ENCODE measurements around the gene XPO6.
"Not testable (repeated sequence)": the region's sequence is repeated elsewhere in the genome, so short reads cannot be mapped to it uniquely, and the experiment has no call there.

Gene XPO6

DNA sequence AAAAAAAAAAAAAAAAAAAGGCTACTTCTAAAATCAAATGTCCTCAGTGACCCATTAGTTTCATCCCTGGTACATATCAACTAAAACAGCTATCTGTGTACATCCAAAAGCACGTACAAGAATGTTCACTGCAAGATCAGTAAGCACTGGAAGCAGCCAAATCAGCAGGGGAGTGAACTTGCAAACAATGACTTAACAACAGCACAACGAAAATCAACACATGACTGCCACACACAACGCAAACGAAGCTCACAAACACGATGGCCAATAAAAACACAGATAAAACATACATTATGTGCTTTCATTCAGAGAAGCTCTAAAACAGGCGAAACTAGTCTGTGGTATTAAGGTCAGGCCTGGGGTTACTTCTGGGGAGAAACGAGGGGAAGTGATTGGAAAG lies 60.6 kb downstream of the XPO6 start:
- no peak for DNase-seq (ENCODE audit: low spot score)

- DNase-seq (ENCODE audit: low spot score) = no peak
Measured at GRCh38 chr16:28149011-28149888, 62.5 kb downstream of the XPO6 start.

DNA sequence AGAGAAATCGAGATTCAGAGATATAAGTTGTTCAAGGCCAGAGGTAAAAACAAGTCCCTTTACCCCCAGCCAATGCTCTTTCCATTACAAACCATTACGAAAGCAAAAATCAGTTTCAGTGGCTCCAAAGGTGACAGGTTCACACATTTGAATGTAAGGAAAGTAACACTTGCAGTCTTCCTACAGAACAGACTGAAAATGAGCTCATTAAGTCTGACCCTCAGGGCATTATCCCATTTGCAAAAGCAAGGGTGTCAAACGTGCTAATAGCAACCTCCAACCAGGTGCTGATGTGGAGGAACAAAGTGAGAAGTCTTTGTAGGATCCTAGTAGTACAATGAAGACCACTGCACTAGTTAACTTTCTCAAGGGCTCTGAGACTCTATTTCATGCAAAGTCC lies 65.2 kb downstream of the XPO6 start:
- no peak for DNase-seq (ENCODE audit: low spot score)

DNA sequence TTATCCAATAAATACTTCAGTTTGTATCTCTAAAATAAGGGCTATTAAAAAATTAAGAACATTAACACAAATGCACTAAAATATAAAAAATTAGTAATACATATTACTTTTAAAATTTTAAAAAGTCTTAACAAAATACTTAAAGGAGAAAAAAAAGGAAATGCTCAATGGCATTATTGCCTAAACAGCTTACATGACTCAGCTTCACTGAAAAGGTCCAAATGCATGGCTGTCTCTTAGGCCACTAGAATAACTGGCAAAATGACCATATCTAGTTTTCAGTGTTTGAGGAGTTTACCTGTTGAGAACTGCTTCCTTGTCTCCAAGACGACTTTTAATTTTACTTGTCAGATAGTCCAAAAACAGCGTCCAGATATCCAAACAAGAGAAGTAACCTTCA lies 66.0 kb downstream of the XPO6 start:
- DNase-seq (ENCODE audit: low spot score) = no peak

GRCh38 chr16:28140788-28141618 lies 70.8 kb downstream of the XPO6 start:
- DNase-seq (ENCODE audit: low spot score) = no peak

DNA sequence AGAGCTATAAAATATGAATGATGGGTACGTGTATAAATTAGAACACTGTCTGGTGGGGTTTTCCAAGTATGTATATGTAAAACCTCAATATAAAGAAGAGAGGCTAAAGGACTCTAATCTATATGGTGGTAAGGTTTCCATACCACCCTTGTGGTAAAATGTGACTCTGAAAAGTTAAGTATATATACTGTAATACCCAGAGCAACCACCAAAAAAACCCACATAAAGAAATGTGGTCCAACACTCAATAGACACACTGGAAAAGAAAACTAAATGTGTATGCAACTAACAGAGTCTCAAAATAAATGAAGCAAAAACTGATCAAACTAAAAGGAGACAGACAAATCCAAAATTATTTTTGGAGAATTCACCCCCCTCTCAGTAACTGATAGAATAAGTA lies 72.2 kb downstream of the XPO6 start:
- no peak for DNase-seq (ENCODE audit: low spot score)

- DNase-seq (ENCODE audit: low spot score) = peak; percentile 31
Measured at GRCh38 chr16:28136751-28137434, 74.9 kb downstream of the XPO6 start.

DNA sequence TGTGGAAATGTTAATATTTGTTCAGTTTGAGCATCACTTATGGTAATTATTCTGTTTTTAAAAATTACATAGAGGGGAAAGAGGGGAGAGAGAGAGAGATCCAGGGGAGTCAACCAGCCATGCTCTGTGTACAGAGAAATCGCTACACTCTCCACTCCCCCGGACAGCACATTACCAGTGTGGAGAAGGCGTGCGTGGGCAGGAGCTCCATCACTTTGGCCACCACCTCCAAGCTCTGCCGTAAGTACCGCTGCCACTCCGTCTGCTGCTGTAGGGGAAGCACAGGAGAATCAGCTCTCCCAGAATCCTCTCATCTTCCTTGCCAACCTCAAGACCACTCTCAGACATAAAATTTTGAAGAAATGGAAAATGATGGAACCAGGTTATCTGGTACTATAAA lies 78.1 kb downstream of the XPO6 start:
- DNase-seq (ENCODE audit: low spot score) = no peak

- DNase-seq (ENCODE audit: low spot score) = no peak
Measured at GRCh38 chr16:28131743-28132393, 79.9 kb downstream of the XPO6 start.

DNA sequence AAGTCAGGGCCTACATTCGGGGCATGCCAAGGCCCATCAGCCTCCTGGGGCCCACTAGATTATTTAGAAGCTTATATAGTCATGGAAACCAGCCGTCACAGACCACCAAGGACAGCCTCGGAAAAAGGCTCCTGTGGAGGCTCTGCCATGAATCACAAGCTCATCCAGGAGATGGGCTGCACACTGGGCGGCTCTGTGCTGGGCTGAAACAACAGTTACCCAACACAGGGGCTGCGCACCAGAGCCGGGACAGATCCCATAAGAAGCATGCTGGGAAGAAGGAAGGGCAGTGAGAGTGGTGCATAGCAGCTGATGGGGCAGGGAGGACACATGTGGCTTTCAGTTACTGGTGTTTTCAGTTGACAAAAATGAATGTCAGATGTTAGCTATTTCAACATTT lies 80.6 kb downstream of the XPO6 start:
- no peak for DNase-seq (ENCODE audit: low spot score)

GRCh38 chr16:28130099-28131088 lies 81.4 kb downstream of the XPO6 start:
- DNase-seq (ENCODE audit: low spot score) = peak; percentile 6

DNA sequence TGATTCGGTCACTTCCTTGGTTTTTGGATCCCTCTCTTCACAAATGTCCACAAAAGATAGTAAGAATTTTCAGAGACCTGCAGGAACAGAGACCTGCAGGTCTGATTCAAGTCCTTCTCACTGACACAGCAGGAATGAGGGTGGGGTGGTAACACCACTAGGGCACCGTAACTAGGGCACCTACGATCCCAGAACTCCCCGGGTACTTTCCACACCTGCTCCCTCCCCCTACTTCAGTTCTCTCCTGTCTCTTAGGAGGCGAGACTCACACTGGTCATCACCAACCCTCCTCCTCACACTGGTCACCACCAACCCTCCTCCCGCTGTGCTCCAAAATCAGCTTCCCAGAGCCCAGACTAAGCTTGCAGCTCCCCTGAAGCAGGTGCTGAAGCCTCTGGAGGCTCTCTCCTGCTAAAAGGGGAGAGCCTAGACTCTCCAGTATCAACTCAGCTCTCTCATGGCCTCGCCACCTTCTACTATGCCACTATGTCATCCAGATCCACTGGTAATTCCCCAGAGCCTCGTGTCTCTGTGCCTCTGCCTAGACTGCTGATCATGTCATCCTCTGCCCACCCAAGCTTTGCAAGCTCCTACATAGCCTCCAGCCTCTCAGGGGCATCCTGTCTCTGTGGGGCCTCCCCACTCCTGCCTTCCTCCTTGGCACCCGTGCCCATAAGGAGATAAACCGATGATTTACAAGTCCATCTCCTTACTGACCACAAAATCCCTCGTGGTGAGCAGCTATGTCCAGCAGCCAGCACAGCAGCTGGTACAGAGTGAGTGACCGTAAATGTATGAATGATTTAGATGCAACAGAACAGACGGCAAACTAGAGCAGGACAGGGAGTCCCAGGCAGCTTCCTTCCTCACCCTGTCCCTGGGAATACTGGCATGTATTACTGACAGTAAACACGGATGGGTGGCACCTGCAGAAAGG lies 84.8 kb downstream of the XPO6 start:
- no peak for DNase-seq (ENCODE audit: low spot score)

DNA sequence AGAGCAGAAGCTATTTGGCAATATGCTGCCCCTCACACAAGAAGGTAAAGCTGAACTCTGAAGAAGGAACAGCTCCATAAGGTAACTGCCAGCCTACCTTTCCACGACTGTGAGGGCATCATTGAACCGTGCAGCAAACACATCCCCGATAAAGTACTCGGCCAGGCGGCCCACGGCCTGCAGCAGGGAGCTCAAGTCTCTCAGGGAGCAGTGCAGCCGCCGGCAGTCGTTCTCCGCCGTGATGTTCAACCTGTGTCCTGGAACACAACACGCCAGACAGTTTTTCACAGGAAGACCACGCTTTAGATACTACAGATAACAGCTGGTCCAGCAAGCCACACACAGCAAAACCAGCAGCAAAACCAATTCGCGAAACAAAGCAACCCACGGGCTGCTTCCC lies 86.2 kb downstream of the XPO6 start:
- DNase-seq (ENCODE audit: low spot score) = no peak

DNA sequence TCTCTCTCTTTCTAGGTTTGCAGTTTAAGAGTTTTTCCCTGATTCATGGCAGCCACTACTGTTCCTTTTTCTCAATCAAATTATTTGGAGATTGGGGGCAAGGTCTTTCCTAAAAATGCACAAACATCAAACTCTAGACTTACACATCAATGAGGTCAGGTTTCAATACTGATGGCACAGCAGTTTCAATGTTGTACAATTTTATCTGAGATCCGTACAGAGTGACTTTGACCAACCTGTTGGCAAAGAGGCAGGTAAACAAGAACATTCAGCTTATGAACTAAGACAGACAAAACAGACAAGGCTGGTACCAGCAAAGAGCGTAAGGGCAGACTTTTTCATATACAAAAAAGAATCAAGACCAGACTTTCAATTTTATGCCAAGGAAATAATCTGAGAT lies 90.2 kb downstream of the XPO6 start:
- no peak for DNase-seq (ENCODE audit: low spot score)

DNA sequence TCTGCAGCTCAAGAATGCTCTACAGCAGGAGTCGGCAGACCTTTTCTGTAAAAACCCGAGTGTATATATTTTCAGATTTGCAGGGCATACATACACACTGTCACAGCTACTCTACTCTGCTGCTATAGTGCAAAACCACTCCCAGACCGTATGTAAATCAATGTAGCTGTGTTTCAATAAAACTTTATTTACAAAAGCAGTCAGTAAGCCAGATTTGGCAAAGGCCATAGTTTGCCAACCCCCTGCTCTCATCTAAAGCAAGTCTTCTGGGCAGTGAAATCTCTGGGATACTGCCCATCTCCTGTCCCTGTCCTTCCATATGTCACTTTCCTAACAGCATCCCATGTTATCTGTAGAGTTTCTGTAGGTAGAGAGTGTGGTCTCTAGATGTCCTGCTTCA lies 91.0 kb downstream of the XPO6 start:
- DNase-seq (ENCODE audit: low spot score) = no peak

GRCh38 chr16:28118637-28119036 lies 93.1 kb downstream of the XPO6 start:
- DNase-seq (ENCODE audit: low spot score) = no peak

GRCh38 chr16:28117168-28117565 lies 94.6 kb downstream of the XPO6 start:
- no peak for DNase-seq (ENCODE audit: low spot score)

GRCh38 chr16:28115866-28116265 lies 95.9 kb downstream of the XPO6 start:
- DNase-seq (ENCODE audit: low spot score) = not testable (repeated sequence)

- DNase-seq (ENCODE audit: low spot score) = no peak
Measured at GRCh38 chr16:28112908-28113307, 98.9 kb downstream of the XPO6 start.

DNA sequence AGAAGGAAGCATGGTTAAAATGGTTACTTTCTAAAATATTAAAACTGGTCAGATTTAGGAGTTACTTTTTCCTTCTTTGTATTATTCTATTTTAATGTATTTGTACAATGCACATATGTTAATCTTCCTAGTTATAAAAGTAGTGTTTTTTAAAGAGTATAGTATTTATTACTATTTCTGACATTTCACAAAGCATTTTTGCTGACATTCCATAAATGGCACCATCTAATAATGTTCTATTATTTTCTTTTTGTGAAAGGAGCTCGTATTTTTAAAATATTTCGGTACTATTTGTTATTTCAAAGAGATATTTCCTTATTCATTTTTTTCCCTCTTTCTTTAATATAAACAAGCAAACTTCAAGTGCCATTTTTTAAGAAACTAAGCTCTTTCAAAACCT lies 100.8 kb downstream of the XPO6 start:
- DNase-seq (ENCODE audit: low spot score) = no peak

Measured in cerebellar cortex (tissue), 1 donor.